ENCODE data around the gene MAPK1IP1L. TPM values are rescaled to one million over a fixed set of nuclear protein-coding genes. Genes with fewer than 3 reads are reported as not detected.
A peak's percentile ranks its signal among the peaks of the same experiment; 100 is the strongest.

Gene MAPK1IP1L
- total and polyA plus RNA-seq, 10 donors, result 20.8 to 72.5 (median 60.6) TPM

DNA sequence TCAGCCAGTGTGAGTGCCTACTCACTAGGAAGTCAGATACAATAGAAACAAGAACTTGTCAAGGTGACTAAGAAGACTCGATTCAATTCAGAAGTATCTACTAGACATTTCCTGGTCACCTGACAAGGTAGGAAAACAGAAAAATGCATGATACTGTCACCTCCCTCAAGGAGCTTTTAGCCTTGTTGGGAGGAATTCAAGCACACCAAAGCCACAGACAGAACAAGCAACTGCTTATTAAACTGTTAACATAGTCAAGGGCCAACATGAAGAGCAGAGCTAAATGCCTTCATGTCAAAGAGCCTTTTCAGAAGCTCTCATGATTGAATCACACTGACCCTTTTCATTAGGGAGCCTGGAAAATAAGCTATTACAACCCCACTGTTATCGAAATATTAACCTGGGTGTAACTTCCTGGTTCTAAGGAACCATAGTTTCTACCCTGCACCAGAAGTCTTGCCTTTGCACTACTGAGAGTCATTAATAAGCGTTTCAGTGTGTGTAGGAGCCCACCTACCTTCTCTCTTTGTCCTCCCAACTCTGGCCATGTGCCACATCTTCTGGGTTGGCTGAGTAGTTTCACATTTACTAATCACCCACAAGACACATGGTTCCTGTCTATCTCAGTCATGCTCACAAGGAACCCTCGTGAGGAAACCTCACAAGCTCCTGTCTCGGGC is 46.6 kb downstream of the MAPK1IP1L start:
- Histone ChIP-seq H3K9me3 (no peaks in the 10 kb centered on the region), H3K27me3 (replicated peaks in 1 of 7) (no peaks in the 10 kb centered on the region), H3K4me3 (no peak overlapping the region), H3K36me3 (no peaks in the 10 kb centered on the region), H3K4me1 (peaks cover 17 to 57% (median 33%) of the 10 kb centered on the region in 6 donors), H3K27ac (peak overlapping the region in 7 of 8 donors; percentile 29 to 86 (median 63))
- DNase-seq, result no peak
- WGBS, 5 donors, result 32 to 45% (median 40%) methylated on average over 5 of the region's 5 CpGs
- TF ChIP-seq POLR2AphosphoS5 (IDR thresholded peaks at IDR 0.05) (no peak), POLR2A (IDR thresholded peaks at IDR 0.05) (no peak)
- TF ChIP-seq, protein P1, sequence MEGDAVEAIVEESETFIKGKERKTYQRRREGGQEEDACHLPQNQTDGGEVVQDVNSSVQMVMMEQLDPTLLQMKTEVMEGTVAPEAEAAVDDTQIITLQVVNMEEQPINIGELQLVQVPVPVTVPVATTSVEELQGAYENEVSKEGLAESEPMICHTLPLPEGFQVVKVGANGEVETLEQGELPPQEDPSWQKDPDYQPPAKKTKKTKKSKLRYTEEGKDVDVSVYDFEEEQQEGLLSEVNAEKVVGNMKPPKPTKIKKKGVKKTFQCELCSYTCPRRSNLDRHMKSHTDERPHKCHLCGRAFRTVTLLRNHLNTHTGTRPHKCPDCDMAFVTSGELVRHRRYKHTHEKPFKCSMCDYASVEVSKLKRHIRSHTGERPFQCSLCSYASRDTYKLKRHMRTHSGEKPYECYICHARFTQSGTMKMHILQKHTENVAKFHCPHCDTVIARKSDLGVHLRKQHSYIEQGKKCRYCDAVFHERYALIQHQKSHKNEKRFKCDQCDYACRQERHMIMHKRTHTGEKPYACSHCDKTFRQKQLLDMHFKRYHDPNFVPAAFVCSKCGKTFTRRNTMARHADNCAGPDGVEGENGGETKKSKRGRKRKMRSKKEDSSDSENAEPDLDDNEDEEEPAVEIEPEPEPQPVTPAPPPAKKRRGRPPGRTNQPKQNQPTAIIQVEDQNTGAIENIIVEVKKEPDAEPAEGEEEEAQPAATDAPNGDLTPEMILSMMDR (IDR thresholded peaks at IDR 0.05 in 8 of 11, conservative IDR thresholded peaks at IDR 0.05 in 3 of 11), result no peak
- intact Hi-C loops (cut with DNase I; ENCODE audit: low total_unique reads), result loop anchor here (5.0 kb wide), 1 partner anchor 34 kb away; no protein-coding TSS in a partner anchor

DNA sequence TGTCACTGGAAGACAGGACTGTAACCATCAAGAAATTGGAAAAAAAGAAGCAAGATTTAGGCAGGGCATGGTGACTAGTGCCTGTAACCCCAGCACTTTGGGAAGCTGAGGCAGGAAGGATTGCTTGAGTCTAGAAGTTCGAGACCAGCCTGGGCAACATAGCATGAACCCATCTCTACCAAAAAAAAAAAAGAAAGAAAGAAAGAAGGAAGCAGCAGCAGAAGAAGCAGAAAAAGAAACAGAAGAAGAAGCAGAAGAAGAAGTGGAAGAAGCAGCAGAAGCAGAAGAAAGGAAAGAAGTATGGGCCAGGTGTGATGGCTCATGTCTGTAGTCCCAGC is 47.1 kb downstream of the MAPK1IP1L start:
- intact Hi-C loops (cut with DNase I; ENCODE audit: low total_unique reads), result loop anchor here (5.0 kb wide), 1 partner anchor 34 kb away; no protein-coding TSS in a partner anchor
- DNase-seq, result no peak
- 58 to 88% (median 74%) methylated on average over 1 of the region's 1 CpG for WGBS, 5 donors
- H3K36me3 ChIP-seq, result no peaks in the 10 kb centered on the region
- no peaks in the 10 kb centered on the region for H3K9me3 ChIP-seq
- TF ChIP-seq POLR2A (IDR thresholded peaks at IDR 0.05), result no peak
- TF ChIP-seq, protein P1 (IDR thresholded peaks at IDR 0.05 in 8 of 11, conservative IDR thresholded peaks at IDR 0.05 in 3 of 11), result no peak
- no peak for TF ChIP-seq POLR2AphosphoS5 (IDR thresholded peaks at IDR 0.05)
- H3K4me3 ChIP-seq, result no peak overlapping the region
- peaks cover 22 to 62% (median 38%) of the 10 kb centered on the region in 6 donors for H3K4me1 ChIP-seq
- H3K27ac ChIP-seq, result peak overlapping the region in 6 of 8 donors; percentile 41 to 86 (median 63)
- no peaks in the 10 kb centered on the region for H3K27me3 ChIP-seq (replicated peaks in 1 of 7)

DNA sequence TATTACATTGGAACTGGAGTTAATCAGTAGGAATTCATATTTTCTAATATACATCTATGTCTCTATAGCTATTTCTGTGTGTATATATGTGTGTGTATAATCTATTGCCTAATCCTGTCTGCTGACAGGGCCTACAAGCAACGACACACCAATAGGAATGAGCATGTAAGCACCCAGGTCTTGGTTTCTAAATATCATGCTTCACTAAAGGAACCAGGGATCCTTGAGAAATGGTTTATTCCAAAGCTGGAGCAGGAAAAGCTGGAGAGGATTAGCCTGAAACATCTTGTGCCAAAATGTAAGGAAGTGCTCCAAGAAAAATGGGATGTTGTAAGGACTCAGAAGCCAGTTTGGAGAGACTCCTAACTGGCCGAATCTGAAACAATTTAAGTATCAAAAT is 48.3 kb downstream of the MAPK1IP1L start:
- Histone ChIP-seq H3K36me3 (no peaks in the 10 kb centered on the region), H3K4me3 (no peak overlapping the region), H3K4me1 (peaks cover 34 to 74% (median 50%) of the 10 kb centered on the region in 6 donors), H3K27me3 (replicated peaks in 1 of 7) (no peaks in the 10 kb centered on the region), H3K9me3 (peaks cover 0 to 7% (median 3%) of the 10 kb centered on the region in 8 donors), H3K27ac (peak overlapping the region in 3 of 8 donors; percentile 27 to 86 (median 67))
- WGBS, 5 donors, result 62 to 86% (median 71%) methylated on average over 2 of the region's 2 CpGs
- TF ChIP-seq, protein P1 (IDR thresholded peaks at IDR 0.05 in 8 of 11, conservative IDR thresholded peaks at IDR 0.05 in 3 of 11), result no peak
- TF ChIP-seq POLR2AphosphoS5 (IDR thresholded peaks at IDR 0.05), result no peak
- no peak for TF ChIP-seq POLR2A (IDR thresholded peaks at IDR 0.05)
- no peak for DNase-seq
- intact Hi-C loops (cut with DNase I; ENCODE audit: low total_unique reads), result loop anchor here (5.0 kb wide), 1 partner anchor 33 kb away; no protein-coding TSS in a partner anchor

- WGBS, 5 donors, result 89 to 97% (median 94%) methylated on average over 5 of the region's 5 CpGs
- peak; percentile 51 for DNase-seq
- Histone ChIP-seq H3K4me1 (peaks cover 34 to 89% (median 53%) of the 10 kb centered on the region in 6 donors), H3K27ac (peak overlapping the region; percentile 55 to 90 (median 82)), H3K4me3 (no peak overlapping the region), H3K9me3 (peaks cover 0 to 7% (median 3%) of the 10 kb centered on the region in 8 donors), H3K27me3 (replicated peaks in 1 of 7) (no peaks in the 10 kb centered on the region), H3K36me3 (no peaks in the 10 kb centered on the region)
- intact Hi-C loops (cut with DNase I; ENCODE audit: low total_unique reads), result no loop called here
- TF ChIP-seq POLR2A (IDR thresholded peaks at IDR 0.05) (no peak), POLR2AphosphoS5 (IDR thresholded peaks at IDR 0.05) (no peak)
- TF ChIP-seq, protein P1 (IDR thresholded peaks at IDR 0.05 in 8 of 11, conservative IDR thresholded peaks at IDR 0.05 in 3 of 11), result no peak
These were observed 50.3 kb downstream of the MAPK1IP1L start for GRCh38 chr14:55101698-55102097.
